Nucleus accumbens (tissue), 56 donors: ENCODE data around the gene PTPRG.

Experiments used
- DNase-seq, 56 donors: peaks; one replicate each; lab custom pipeline; 2025; lab: John Stamatoyannopoulos, UW

The PTPRG gene

GRCh38 chr3:61841111-61841845 is 279.9 kb downstream of the PTPRG start:
- DNase-seq, result no peak

- no peak for DNase-seq
These were observed 280.6 kb downstream of the PTPRG start for GRCh38 chr3:61841988-61842387.

- no peak for DNase-seq
These were observed 283.0 kb downstream of the PTPRG start for GRCh38 chr3:61844346-61844745.

- no peak for DNase-seq
These were observed 285.1 kb downstream of the PTPRG start for GRCh38 chr3:61846488-61846887.

GRCh38 chr3:61847784-61848462 is 286.6 kb downstream of the PTPRG start:
- no peak for DNase-seq

GRCh38 chr3:61848885-61849284 is 287.5 kb downstream of the PTPRG start:
- no peak for DNase-seq

- DNase-seq, result no peak
These were observed 292.5 kb downstream of the PTPRG start for GRCh38 chr3:61853912-61854311.

- no peak for DNase-seq
These were observed 293.8 kb downstream of the PTPRG start for GRCh38 chr3:61855211-61855610.

- DNase-seq, result no peak
These were observed 295.9 kb downstream of the PTPRG start for GRCh38 chr3:61857297-61857696.

- DNase-seq, result no peak
These were observed 296.7 kb downstream of the PTPRG start for GRCh38 chr3:61858054-61858453.

GRCh38 chr3:61861410-61861809 is 300.0 kb downstream of the PTPRG start:
- no peak for DNase-seq

GRCh38 chr3:61862614-61863289 is 301.4 kb downstream of the PTPRG start:
- DNase-seq, result no peak

GRCh38 chr3:61863579-61863978 is 302.2 kb downstream of the PTPRG start:
- DNase-seq, result no peak

GRCh38 chr3:61864886-61865285 is 303.5 kb downstream of the PTPRG start:
- DNase-seq, result no peak

- no peak for DNase-seq
These were observed 304.2 kb downstream of the PTPRG start for GRCh38 chr3:61865466-61866152.

GRCh38 chr3:61866153-61866542 is 304.8 kb downstream of the PTPRG start:
- DNase-seq, result no peak

GRCh38 chr3:61866961-61867461 is 305.6 kb downstream of the PTPRG start:
- DNase-seq, result no peak

- DNase-seq, result no peak
These were observed 307.1 kb downstream of the PTPRG start for GRCh38 chr3:61868499-61868898.

- DNase-seq, result no peak
These were observed 308.0 kb downstream of the PTPRG start for GRCh38 chr3:61869371-61869770.

GRCh38 chr3:61871644-61872043 is 310.3 kb downstream of the PTPRG start:
- DNase-seq, result peak in 1 of 56 donors; percentile 26
